Coronary artery (tissue), 2 donors: ENCODE results near the gene COQ7.

Source experiments
- DNase-seq: peaks from one replicate; pipeline ENCODE4 v3.0.0-alpha.2; 2017; ENCODE audit warnings: low spot score
- H3K27ac ChIP-seq, 2 donors: fragments of 200-600 bp; sonication (generic); one replicate each; pipeline ENCODE4 v1.5.1; 2016 to 2019
- H3K4me3 ChIP-seq: fragments of 200-600 bp; sonication (generic); 2 replicates; pipeline ENCODE4 v1.5.1; 2016; ENCODE audit warnings: mild to moderate bottlenecking, moderate library complexity
- CTCF ChIP-seq: fragments of 200-600 bp; sonication (generic); IDR thresholded peaks from one replicate; pipeline ENCODE4 v1.5.1; 2019; ENCODE audit warnings: antibody characterized with exemption

The COQ7 gene

DNA sequence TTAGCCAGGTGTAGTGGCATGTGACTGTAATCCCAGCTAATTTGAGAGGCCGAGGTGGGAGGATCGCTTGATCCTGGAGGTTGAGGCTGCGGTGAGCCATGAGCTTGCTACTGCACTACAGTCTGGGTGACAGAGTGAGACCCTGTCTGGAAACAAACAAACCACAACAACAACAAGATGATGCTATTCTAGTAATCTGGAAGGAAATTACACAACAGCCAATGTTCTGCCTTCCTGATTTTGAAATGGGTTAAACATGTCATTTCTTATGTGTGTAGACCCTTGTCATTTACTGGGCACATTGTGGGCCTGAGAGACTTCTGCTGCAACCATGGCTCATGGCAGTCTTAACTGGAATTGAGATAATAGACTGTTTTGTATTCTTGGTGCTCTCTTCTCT is 5.9 kb downstream of the COQ7 start:
- H3K27ac ChIP-seq: no peak overlapping the region
- TF ChIP-seq CTCF: no peak
- no peak overlapping the region for H3K4me3 ChIP-seq
- DNase-seq: no peak

DNA sequence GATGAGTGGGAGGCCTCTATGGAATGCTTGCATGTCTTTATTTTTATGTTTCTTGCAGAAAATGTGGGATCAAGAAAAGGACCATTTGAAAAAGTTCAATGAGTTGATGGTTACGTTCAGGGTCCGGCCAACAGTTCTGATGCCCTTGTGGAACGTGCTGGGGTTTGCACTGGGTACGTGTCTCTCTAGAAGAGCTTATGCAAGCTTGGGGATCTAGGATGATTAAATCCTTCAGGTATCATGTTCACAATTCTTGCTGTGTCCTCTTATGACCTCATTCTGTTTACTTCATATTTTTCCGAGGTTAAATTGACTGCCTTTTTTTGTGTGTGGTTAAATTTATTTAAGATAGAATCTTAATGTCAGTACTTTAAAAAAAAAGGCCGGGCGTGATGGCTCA is 6.4 kb downstream of the COQ7 start:
- no peak for TF ChIP-seq CTCF
- H3K4me3 ChIP-seq: no peak overlapping the region
- DNase-seq: no peak
- no peak overlapping the region for H3K27ac ChIP-seq

- no peak for TF ChIP-seq CTCF
- no peak for DNase-seq
- Histone ChIP-seq H3K27ac (no peak overlapping the region), H3K4me3 (no peak overlapping the region)
These were observed 8.1 kb downstream of the COQ7 start for GRCh38 chr16:19075511-19075910.

DNA sequence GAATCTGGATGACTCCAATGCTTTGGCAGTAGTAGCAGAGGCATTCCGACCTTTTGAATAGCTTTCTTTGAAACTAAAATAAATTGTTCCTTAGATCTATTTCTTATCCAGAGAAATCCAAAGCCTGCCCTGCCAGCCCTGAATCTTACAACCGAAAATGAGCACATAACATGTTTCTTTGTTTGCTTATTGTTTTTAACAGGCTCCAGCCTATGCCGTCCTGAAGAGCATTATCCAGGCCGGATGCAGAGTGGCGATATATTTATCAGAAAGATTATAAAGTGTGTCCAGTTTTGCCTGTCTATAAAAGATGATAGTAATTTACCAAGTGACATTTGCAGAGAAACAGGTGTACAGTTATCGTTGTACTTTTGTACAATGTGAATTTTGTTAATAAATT is 10.5 kb downstream of the COQ7 start:
- TF ChIP-seq CTCF: no peak
- no peak for DNase-seq
- Histone ChIP-seq H3K27ac (no peak overlapping the region), H3K4me3 (no peak overlapping the region)

- no peak overlapping the region for H3K4me3 ChIP-seq
- DNase-seq: no peak
- TF ChIP-seq CTCF: no peak
- no peak overlapping the region for H3K27ac ChIP-seq
These were observed 16.3 kb downstream of the COQ7 start for GRCh38 chr16:19083670-19084069.

DNA sequence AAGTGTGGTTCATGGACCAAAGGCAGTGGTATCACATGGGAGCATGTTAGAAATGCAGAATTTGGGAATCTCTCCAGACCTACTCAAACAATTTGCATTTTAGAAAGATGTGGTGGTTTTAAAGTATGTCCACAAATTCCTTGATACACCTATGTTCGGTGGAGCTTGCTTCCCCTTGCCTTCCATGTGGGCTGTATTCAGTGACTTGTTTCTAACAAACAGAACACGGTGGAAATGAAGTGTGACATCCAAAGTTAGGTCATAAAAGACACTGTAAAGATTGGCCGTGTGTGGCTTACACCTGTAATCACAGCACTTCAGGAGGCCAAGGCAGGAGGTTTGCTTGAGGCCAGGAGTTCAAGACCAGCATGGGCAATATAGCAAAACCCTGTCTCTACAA is 16.7 kb downstream of the COQ7 start:
- no peak overlapping the region for H3K27ac ChIP-seq
- H3K4me3 ChIP-seq: no peak overlapping the region
- no peak for DNase-seq
- TF ChIP-seq CTCF: no peak

GRCh38 chr16:19084879-19085278 is 17.5 kb downstream of the COQ7 start:
- H3K4me3 ChIP-seq: no peak overlapping the region

More at GRCh38 chr16:19084879-19085278, 17.5 kb downstream of the COQ7 start:
- H3K27ac ChIP-seq: no peak overlapping the region
- no peak for TF ChIP-seq CTCF
- DNase-seq: no peak
